Left colon (tissue), 2 donors: ENCODE results near the gene PFDN5. TPM values are rescaled to one million over a fixed set of nuclear protein-coding genes. Genes with fewer than 3 reads are reported as not detected.
A peak's percentile ranks its signal among the peaks of the same experiment; 100 is the strongest.
"Not testable (repeated sequence)": the region's sequence is repeated elsewhere in the genome, so short reads cannot be mapped to it uniquely, and the experiment has no call there.

Experiments
- ATAC-seq: fragments of 200-7000 bp; cut with Tn5 transposase; one replicate; pipeline ENCODE4 v1.9.1; 2020; ENCODE audit warnings: mild to moderate bottlenecking, moderate library complexity
- DNase-seq, 2 donors: peaks; one replicate each; pipeline ENCODE4 v3.0.0-alpha.2; 2020
- intact Hi-C, 2 donors: fragments of 100-400 bp; cut with DNase I in 1 of 2; cut with micrococcal nuclease in 1 of 2; formaldehyde crosslinking; loops; one replicate each; pipeline versions ENCODE4 v1.11.2 to v1.14.0; 2022; cut with DNase I, micrococcal nuclease
- total RNA-seq, 2 donors: library from RNA; stranded (reverse); fragmentation: NEBNext Ultra II Directional; extraction: Animal tissue kit (Norgen Biotek cat#: 25700); gene quantifications; one replicate each; pipeline ENCODE4 v1.2.1, GENCODE V29; 2021
- donor health status: DM: no; HTN: no; CAD: no.
- donor health status: DM: yes; HTN: yes; CAD: no.

PFDN5 gene
- total RNA-seq, 2 donors from 2014 or later, result 268 to 291 TPM

DNA sequence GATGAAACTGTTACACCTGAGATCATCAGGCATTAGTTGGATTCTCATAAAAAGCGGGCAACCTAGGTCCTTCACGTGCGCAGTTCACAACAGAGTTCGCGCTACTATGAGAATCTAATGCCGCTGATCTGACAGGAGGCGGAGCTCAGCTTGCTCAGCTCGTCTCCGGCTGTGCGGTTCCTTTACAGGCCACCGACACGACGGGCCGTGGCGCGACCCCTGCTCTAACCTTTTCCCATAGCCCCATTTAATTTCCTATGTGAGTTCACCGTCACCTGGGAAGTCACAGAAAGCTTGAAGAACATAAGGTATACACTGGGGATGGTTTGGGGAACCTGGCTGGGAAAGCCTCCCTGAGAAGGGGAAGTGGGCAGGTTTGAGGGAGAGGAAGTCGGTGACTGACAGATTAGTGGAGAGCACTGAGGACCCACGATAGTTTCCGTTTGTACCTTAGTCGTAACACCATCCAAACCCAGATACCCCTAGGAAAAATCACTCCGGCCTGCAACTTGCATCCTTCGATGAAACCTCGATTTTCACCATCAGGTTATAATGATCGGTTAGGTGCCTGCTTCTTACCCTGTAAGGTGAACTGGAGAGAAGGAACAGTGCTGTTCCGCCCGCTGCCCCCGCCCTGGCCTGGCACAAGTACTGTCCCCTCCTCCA is 28.9 kb downstream of the PFDN5 start:
- intact Hi-C loops, result no loop called here
- DNase-seq (peak; percentile 41 to 46), ATAC-seq (no peak)

- peak; percentile 91 to 94 for DNase-seq
- intact Hi-C loops, result no loop called here
- ATAC-seq, result peak; percentile 73
Observed at GRCh38 chr12:53324779-53325510, 29.6 kb downstream of the PFDN5 start.

GRCh38 chr12:53325511-53326061 is 30.2 kb downstream of the PFDN5 start:
- ATAC-seq (no peak), DNase-seq (peak in 1 of 2 donors; percentile 51)
- intact Hi-C loops, result no loop called here

DNA sequence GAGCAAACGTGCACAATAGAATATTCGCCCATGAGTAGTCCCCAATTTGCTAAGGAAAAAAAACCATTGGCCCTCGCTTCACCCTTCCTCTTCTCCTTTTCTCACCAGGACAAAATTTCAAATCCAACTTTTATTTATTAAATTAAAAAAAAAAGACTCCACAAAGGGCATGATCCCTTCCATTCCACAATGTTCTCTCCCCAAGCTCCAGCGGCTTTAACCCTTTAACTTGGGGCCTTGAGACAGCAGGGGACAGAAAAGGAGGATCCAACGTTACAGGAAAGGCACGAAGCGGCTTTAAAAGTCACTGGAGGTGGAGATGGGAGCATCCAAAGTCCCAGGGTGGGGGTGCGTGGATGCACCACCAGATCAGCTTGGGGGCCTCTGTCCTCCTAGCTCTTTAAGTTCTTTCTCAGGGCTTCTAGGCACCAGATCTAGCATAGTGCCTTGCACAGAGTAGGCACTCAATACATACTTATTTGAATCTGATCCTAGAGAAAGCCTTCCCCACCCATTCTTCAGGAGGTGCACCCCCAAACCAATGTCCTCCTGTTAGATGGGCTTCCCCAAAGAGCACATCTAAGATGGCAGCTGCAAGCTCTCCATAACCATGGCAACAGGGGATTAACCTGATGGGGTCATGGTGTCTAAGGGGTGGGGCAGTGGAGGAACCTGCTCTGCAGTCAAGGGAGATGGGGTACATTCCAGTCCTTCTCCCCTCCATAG is 31.3 kb downstream of the PFDN5 start:
- DNase-seq (no peak), ATAC-seq (no peak)
- intact Hi-C loops, result no loop called here

DNA sequence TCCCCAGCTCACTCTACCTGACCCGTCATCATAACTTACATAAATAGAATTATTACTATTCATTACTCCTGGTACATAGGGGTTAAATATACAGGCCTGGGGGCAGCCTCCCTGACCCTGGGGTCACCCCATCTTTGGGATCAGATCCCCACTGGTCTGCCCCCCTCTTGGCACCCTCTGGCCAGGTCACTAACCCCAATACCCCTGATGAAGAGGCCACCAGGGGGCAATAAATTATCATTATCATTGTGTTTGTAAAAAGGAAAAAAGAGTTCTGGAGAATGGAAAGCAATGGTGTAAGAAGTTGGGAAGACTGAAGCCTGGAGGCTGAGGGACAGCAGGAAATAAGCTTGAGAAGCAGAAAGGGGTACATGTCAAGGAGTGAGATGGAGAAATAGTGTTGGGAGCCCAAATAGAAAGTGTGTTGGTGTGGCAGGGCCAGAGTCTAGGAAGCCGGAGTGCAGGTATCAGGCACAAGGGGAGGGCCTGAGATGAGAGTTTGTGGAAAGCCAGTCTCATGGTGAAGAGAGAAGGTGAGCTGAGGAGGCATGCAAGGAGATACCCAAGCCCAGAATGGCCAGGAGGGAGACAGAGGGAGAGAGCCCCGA is 32.2 kb downstream of the PFDN5 start:
- intact Hi-C loops, result no loop called here
- DNase-seq, result no peak
- no peak for ATAC-seq

DNA sequence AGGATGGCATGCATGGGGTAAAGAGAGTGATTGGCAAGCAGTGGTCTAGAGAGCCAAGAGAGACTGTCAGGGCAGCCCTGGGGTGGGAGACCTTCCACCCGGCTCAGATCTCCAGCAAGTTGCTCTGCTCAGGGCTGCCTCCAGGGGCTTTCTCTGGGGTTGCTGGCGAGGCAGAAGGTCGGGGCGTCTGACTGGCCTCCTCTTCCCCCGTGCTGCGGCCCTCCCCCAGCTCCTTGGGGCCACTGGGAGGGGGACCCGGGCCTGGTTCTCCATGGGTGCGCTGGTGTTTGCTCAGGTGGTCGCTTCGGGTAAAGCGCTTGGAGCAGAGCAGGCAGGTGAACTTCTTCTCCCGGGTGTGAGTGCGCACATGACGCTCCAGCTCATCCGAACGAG is 32.7 kb downstream of the PFDN5 start:
- intact Hi-C loops, result no loop called here
- ATAC-seq, result no peak
- DNase-seq, result no peak

GRCh38 chr12:53330671-53331070 is 35.3 kb downstream of the PFDN5 start:
- DNase-seq (no peak), ATAC-seq (no peak)
- intact Hi-C loops, result no loop called here

- ATAC-seq, intact Hi-C loops, DNase-seq: not testable (repeated sequence)
Observed at GRCh38 chr12:53332339-53332738, 37.0 kb downstream of the PFDN5 start.

GRCh38 chr12:53332744-53333143 is 37.4 kb downstream of the PFDN5 start:
- intact Hi-C loops, result no loop called here
- no peak for DNase-seq
- no peak for ATAC-seq

DNA sequence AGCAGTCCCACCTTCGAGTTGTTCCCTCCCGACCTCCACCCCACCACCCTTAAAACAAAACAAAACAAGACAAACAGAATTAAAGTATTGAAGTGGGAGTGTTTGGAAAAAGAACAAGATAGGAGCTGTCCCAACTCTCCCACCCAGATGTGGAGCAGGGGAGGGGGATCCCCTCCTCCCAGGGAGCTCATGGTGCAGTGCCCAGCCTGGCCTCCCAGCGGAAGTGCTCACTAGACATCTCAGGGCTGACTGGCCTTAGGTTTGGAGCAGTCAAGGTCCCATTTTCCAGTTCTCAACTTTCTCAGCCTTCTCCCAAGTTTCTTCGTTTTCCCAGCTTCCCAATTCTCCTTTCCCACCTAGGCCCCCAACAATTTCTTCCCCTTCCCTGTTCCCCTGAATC is 37.9 kb downstream of the PFDN5 start:
- no peak for ATAC-seq
- no peak for DNase-seq
- intact Hi-C loops, result no loop called here

- no peak for ATAC-seq
- intact Hi-C loops, result no loop called here
- no peak for DNase-seq
Observed at GRCh38 chr12:53333845-53334244, 38.5 kb downstream of the PFDN5 start.

DNA sequence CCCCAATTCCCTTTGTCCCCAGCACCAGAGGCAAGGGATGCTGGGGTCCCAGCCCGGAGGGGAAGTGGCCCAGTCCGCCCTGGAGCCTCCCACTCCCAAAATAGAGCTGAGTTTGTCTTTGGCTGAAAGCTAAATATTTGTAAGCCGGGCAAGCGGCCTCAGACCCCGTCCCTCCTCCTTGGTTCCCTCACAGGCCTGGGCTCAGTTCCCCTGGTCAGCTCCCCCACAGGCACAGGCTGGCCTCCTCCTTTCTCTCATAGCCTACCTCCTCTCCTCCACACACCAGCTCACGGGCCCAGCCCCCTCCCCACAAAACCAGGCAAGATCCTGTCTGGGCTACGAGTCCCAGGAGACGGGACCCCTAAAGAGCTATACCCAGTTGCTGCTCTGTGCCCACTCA is 39.5 kb downstream of the PFDN5 start:
- DNase-seq (no peak), ATAC-seq (no peak)
- intact Hi-C loops, result no loop called here

GRCh38 chr12:53336181-53336681 is 40.9 kb downstream of the PFDN5 start, which contains the start of gene SP7:
SP7 (minus strand) TSS chr12:53336354; CDS start chr12:53335646, 708 bp downstream.
- DNase-seq, result no peak
- ATAC-seq, result no peak
- intact Hi-C loops, result no loop called here

DNA sequence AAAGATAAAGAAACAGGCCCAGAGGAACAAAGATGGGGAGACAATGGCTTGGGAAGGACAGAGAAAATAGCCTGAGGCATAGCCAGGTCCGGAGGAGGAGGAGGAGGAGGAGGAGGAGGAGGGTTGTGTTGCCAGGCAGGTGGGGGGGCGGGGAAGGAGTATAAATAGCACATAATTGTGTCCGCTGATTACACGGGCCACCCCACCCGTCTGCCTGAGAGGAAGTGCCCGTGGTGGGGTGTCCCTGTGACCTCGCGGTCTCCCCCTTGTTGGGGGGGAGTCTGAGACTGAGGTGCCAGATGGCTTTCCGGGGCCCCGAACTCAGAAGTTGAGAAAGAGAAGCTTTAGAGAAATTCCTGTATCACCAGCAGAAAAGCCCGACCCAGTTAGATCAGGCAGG is 42.7 kb downstream of the PFDN5 start:
- ATAC-seq (no peak), DNase-seq (no peak)
- intact Hi-C loops, result no loop called here

GRCh38 chr12:53338916-53339315 is 43.6 kb downstream of the PFDN5 start:
- ATAC-seq (no peak), DNase-seq (no peak)
- intact Hi-C loops, result no loop called here

DNA sequence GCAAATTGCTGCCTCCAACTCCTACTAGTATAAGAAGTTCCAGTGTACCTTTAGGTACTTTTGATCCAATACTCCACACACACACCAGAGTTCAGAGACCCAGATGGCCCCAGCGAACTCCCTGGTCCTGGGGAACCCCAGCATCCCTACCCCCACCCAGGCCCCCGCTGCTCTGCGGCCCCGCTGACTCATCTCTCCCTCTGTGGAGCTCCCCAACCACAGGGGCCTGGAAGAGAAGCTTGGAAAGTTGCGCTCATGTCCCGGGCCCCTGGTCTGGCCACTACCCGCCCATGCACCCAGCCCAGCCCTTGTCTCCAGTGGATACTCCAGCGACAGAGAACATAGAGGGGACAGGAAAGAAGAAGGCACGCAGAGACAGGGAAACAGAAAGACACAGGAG is 45.1 kb downstream of the PFDN5 start:
- DNase-seq (no peak), ATAC-seq (no peak)

DNA sequence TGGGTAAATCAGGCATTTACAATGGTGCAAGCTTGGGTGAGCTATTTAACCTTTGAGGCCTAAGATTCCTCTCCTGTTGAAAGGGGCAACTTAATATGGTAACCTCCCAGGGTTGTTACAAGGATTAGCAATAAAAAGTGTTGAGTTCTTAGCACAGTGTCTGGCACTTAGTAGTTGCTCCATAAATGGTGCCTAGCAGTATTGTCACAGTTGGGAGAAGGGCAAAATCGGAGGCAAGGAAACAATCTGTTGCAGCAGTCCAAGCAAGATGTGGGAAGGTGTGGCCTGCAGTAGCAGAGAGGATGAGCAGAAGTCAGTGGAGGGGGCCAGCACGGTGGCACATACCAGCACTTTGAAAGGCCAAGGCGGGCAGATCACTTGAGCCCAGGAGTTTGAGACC is 48.1 kb downstream of the PFDN5 start:
- intact Hi-C loops, result loop anchor here in 1 of 2 donors (10.0 kb wide), 1 partner anchor 161 kb away; the partner anchor contains the start of genes NPFF and TARBP2
- no peak for DNase-seq
- no peak for ATAC-seq

More for the DNA sequence above, 45.1 kb downstream of the PFDN5 start:
- intact Hi-C loops, result loop anchor here in 1 of 2 donors (10.0 kb wide), 1 partner anchor 164 kb away; the partner anchor contains the start of genes NPFF and TARBP2

DNA sequence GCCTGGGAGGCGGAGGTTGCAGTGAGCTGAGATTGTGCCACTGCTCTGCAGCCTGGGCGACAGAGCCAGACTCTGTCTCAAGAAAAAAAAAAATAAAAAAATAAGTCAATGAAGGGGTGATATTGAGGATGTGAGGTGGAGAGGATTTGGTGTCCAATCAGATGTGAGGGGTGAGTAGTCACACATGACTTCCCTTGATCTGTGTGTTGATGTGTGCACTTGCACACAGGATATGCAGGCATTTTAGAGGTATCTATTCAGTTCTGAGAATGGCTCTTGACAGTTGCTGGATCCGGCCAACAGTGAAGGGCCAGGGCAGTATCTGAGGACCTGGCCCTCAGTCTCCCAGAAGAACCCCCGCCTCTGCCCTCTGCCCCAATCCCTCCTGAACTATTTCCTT is 48.6 kb downstream of the PFDN5 start:
- DNase-seq, result no peak
- no peak for ATAC-seq
- intact Hi-C loops, result loop anchor here in 1 of 2 donors (10.0 kb wide), 1 partner anchor 161 kb away; the partner anchor contains the start of genes NPFF and TARBP2

- intact Hi-C loops, result loop anchor here in 1 of 2 donors (10.0 kb wide), 1 partner anchor 160 kb away; the partner anchor contains the start of genes NPFF and TARBP2
- ATAC-seq, result no peak
- DNase-seq, result no peak
Observed at GRCh38 chr12:53344487-53344823, 49.1 kb downstream of the PFDN5 start.
